Ectodermal cell (in vitro differentiated cells): Measurements from ENCODE around the gene HES1.

Experiments
- H3K27ac ChIP-seq: 2 replicates; pipeline ENCODE4 v1.7.0; 2013; ENCODE audit warnings: mild to moderate bottlenecking, low read depth, low read length; ENCODE audit not compliant: insufficient read depth, poor library complexity, severe bottlenecking
- H3K27me3 ChIP-seq: 2 replicates; pipeline ENCODE4 v1.7.0; 2013; ENCODE audit warnings: mild to moderate bottlenecking, low read length; ENCODE audit not compliant: insufficient read depth, control insufficient read depth, poor library complexity, severe bottlenecking
- H3K36me3 ChIP-seq: one replicate; pipeline ENCODE4 v1.7.0; 2013; ENCODE audit warnings: low read length; ENCODE audit not compliant: control insufficient read depth, insufficient read depth
- H3K4me1 ChIP-seq: one replicate; pipeline ENCODE4 v1.7.0; 2013; ENCODE audit warnings: low read length; ENCODE audit not compliant: control insufficient read depth, insufficient read depth
- H3K4me3 ChIP-seq: 2 replicates; pipeline ENCODE4 v1.7.0; 2013; ENCODE audit warnings: low read depth, low read length, control low read depth; ENCODE audit not compliant: insufficient read depth
- H3K9me3 ChIP-seq: 2 replicates; pipeline ENCODE4 v1.7.0; 2013; ENCODE audit warnings: mild to moderate bottlenecking, low read length, moderate library complexity; ENCODE audit not compliant: control insufficient read depth
- WGBS, 2 experiments: methylation state at CpG; one replicate each; pipeline ENCODE4 v1.1.7; 2013; ENCODE audit warnings: missing lambda C conversion rate in 2 of 2; 5-methylcytosine and 5-hydroxymethylcytosine counted together

Gene HES1

GRCh38 chr3:194102436-194102835 lies 33.5 kb upstream of the HES1 start:
- Histone ChIP-seq H3K27ac (no peak overlapping the region), H3K36me3 (no peaks in the 10 kb centered on the region), H3K4me1 (peaks cover 16% of the 10 kb centered on the region), H3K4me3 (no peak overlapping the region), H3K9me3 (no peaks in the 10 kb centered on the region), H3K27me3 (no peaks in the 10 kb centered on the region)
- 88 to 91% methylated on average over 5 of the region's 5 CpGs for WGBS, 2 experiments

DNA sequence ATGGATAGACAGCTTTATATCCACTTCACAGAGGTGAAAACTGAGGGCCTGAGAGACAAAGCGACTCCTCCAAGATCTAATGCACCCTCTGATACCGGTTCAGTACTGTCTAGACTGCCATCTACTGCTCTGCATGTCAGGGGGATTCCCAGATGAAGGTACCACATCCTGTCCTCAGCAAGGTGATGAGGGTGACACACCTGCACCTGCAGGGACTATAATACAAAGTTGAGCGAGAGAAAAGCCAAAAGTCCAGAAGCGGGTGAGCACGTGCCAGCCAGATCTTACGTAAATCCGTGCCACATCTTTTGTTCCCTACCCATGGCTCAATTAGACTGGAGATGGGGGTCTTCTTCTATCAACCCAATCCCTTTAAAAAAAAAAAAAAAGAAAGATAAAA lies 32.4 kb upstream of the HES1 start:
- Histone ChIP-seq H3K27me3 (no peaks in the 10 kb centered on the region), H3K4me1 (peaks cover 9% of the 10 kb centered on the region), H3K9me3 (no peaks in the 10 kb centered on the region), H3K4me3 (no peak overlapping the region), H3K27ac (no peak overlapping the region), H3K36me3 (no peaks in the 10 kb centered on the region)
- WGBS, 2 experiments, result 94 to 95% methylated on average over 7 of the region's 7 CpGs

DNA sequence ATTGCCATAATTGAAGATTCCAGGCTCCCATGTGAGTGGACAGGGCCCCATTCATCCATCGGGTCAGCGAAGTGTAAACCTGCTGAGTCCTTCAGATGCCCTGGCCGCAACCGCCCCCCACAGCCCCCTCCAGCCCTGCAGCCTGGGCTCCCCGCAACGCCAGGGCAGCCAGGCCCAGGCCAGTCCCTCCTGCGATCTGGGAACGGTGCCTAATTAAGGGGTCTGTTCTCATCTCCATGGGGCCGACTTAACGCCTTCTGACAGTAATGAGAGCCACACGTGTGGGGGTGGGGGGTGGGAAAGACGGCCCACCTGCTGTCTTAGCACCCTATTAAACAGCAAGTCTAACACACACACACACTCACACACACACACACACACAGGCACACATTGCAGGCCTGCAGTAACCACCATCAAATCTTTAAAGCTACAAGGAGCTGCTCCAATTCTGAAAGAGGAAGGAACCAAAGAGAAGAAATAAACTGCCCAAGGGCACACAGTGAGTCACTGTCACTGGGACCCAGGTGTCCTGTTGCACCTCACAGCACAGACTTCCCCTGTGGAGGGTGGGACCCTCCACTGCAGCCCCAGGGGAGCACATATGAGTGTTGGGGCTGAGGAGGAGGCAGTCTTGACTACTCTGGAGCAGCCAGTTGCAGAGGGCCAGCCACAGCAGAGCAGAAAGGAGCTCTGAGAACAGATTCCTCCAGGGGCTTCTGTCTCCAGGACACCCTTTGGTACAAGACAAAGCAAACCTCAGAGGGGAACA lies 31.8 kb upstream of the HES1 start:
- WGBS, 2 experiments, result 55 to 61% methylated on average over 9 to 12 of the region's 12 CpGs
- no peaks in the 10 kb centered on the region for H3K27me3 ChIP-seq

GRCh38 chr3:194105292-194105691 lies 30.7 kb upstream of the HES1 start:
- Histone ChIP-seq H3K27ac (no peak overlapping the region), H3K27me3 (no peaks in the 10 kb centered on the region), H3K36me3 (no peaks in the 10 kb centered on the region), H3K4me3 (no peak overlapping the region), H3K9me3 (no peaks in the 10 kb centered on the region), H3K4me1 (peaks cover 7% of the 10 kb centered on the region)
- WGBS, 2 experiments, result 96% methylated on average over 9 of the region's 9 CpGs

More for the DNA sequence above, 31.8 kb upstream of the HES1 start:
- H3K4me1 ChIP-seq, result peaks cover 7% of the 10 kb centered on the region
- no peak overlapping the region for H3K27ac ChIP-seq
- no peak overlapping the region for H3K4me3 ChIP-seq
- H3K36me3 ChIP-seq, result no peaks in the 10 kb centered on the region
- no peaks in the 10 kb centered on the region for H3K9me3 ChIP-seq

GRCh38 chr3:194107107-194107506 lies 28.8 kb upstream of the HES1 start:
- H3K36me3 ChIP-seq, result no peaks in the 10 kb centered on the region
- H3K27me3 ChIP-seq, result no peaks in the 10 kb centered on the region
- no peak overlapping the region for H3K4me3 ChIP-seq
- H3K9me3 ChIP-seq, result no peaks in the 10 kb centered on the region
- H3K27ac ChIP-seq, result no peak overlapping the region
- 91 to 92% methylated on average over 1 of the region's 1 CpG for WGBS, 2 experiments
- peaks cover 8% of the 10 kb centered on the region for H3K4me1 ChIP-seq

GRCh38 chr3:194109192-194109863 lies 26.6 kb upstream of the HES1 start:
- no peaks in the 10 kb centered on the region for H3K27me3 ChIP-seq
- peaks cover 11% of the 10 kb centered on the region for H3K4me1 ChIP-seq
- no peaks in the 10 kb centered on the region for H3K9me3 ChIP-seq
- 88 to 90% methylated on average over 3 of the region's 3 CpGs for WGBS, 2 experiments
- no peak overlapping the region for H3K27ac ChIP-seq
- no peak overlapping the region for H3K4me3 ChIP-seq
- H3K36me3 ChIP-seq, result no peaks in the 10 kb centered on the region

DNA sequence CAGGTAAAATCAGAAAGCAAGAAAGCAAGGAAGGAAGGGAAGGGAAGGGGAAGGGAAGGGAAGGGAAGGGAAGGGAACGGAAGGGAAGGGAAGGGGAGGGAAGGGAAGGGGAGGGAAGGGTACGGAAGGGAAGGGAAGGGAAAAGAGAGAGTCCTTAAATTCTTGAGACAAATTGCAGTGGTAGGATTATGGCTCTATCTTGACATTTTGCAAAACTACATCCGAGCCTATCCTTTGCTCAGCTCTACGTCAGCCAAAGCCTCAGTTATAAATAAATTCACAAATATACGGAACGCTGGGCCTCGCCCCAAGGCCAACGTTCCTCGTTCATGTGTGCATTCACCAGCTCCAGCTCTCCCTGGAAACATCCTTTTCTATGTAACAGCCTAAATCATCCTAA lies 25.5 kb upstream of the HES1 start:
- WGBS, 2 experiments, result 91 to 93% methylated on average over 8 of the region's 9 CpGs
- Histone ChIP-seq H3K9me3 (no peaks in the 10 kb centered on the region), H3K4me1 (peaks cover 9% of the 10 kb centered on the region), H3K27ac (no peak overlapping the region), H3K4me3 (no peak overlapping the region), H3K27me3 (no peaks in the 10 kb centered on the region), H3K36me3 (no peaks in the 10 kb centered on the region)

DNA sequence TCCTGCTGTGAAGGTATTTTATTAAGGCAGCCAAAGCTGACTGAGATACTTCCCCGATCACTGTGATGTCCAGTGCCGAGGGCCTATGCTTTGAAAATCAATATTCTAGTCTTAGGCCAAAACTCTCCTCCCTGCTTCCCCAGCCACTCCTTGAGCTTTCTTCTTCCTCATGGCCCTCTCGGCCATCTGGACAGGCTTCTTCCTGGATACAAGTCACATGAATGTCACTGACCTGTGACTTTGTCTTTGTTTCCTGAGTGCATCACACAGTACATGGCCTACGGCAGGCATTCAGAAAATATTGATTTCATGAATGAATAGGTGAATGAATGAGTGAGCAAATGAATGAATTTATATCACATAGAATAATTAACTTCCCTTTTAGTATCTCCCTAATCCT lies 24.6 kb upstream of the HES1 start:
- Histone ChIP-seq H3K27me3 (no peaks in the 10 kb centered on the region), H3K27ac (no peak overlapping the region), H3K4me3 (no peak overlapping the region), H3K9me3 (no peaks in the 10 kb centered on the region), H3K36me3 (no peaks in the 10 kb centered on the region), H3K4me1 (peaks cover 9% of the 10 kb centered on the region)
- WGBS, 2 experiments, result 96 to 99% methylated on average over 4 of the region's 4 CpGs

GRCh38 chr3:194112120-194113106 lies 23.5 kb upstream of the HES1 start:
- H3K9me3 ChIP-seq, result no peaks in the 10 kb centered on the region
- 60 to 69% methylated on average over 8 to 9 of the region's 9 CpGs for WGBS, 2 experiments
- H3K4me3 ChIP-seq, result no peak overlapping the region
- H3K36me3 ChIP-seq, result no peaks in the 10 kb centered on the region
- no peak overlapping the region for H3K27ac ChIP-seq
- H3K27me3 ChIP-seq, result no peaks in the 10 kb centered on the region
- H3K4me1 ChIP-seq, result peaks cover 9% of the 10 kb centered on the region

GRCh38 chr3:194114123-194114522 lies 21.8 kb upstream of the HES1 start:
- H3K4me3 ChIP-seq, result no peak overlapping the region
- H3K27ac ChIP-seq, result no peak overlapping the region
- no peaks in the 10 kb centered on the region for H3K27me3 ChIP-seq
- WGBS, 2 experiments, result 91 to 95% methylated on average over 7 of the region's 7 CpGs
- peaks cover 9% of the 10 kb centered on the region for H3K4me1 ChIP-seq
- H3K36me3 ChIP-seq, result no peaks in the 10 kb centered on the region
- no peaks in the 10 kb centered on the region for H3K9me3 ChIP-seq
